ENCODE measurements around the gene EFCAB13. TPM values are rescaled to one million over a fixed set of nuclear protein-coding genes. Genes with fewer than 3 reads are reported as not detected.

Gene EFCAB13
- polyA plus RNA-seq, 2 of the 4 experiments (the other 2 are of a cell fraction) = 2.9 to 6.0 TPM

GRCh38 chr17:47358652-47359051 lies 34.9 kb downstream of the EFCAB13 start:
- POLR2A ChIA-PET = no interaction called here
- no peak overlapping the region for H3K4me3 ChIP-seq
- CTCF ChIA-PET = no interaction called here
- TF ChIP-seq TP53 (CRISPR knock-in tag; IDR thresholded peaks at IDR 0.05) (no peak), NFE2L2 (conservative IDR thresholded peaks at IDR 0.05; ENCODE audit: low read length) (no peak), MAFK (IDR thresholded peaks at IDR 0.05; ENCODE audit: partially characterized antibody) (no peak), CTCF (IDR thresholded peaks at IDR 0.05) (no peak), EHF (CRISPR knock-in tag; IDR thresholded peaks at IDR 0.05) (no peak), PHF8 (IDR thresholded peaks at IDR 0.05; ENCODE audit: borderline replicate concordance, low read depth) (no peak), E2F6 (IDR thresholded peaks at IDR 0.05; ENCODE audit: borderline replicate concordance, low read depth) (no peak), ESRRA (IDR thresholded peaks at IDR 0.05; ENCODE audit: borderline replicate concordance, low read length) (no peak), CEBPB (IDR thresholded peaks at IDR 0.05) (no peak), KDM1A (IDR thresholded peaks at IDR 0.05; ENCODE audit: low read depth) (no peak), GATA3 (IDR thresholded peaks at IDR 0.05; ENCODE audit: borderline replicate concordance) (no peak), BHLHE40 (IDR thresholded peaks at IDR 0.05; ENCODE audit: low read depth, low read length) (no peak)
- DNase-seq (ENCODE audit: low read depth in 1 of 2, low spot score in 1 of 2) (no peak), ATAC-seq (no peak), FAIRE-seq (peak; percentile 89)
- WGBS (ENCODE audit: missing lambda C conversion rate) = 81% methylated on average over 1 of the region's 1 CpG
- no peak overlapping the region for H3K27ac ChIP-seq
- no peak overlapping the region for H3K4me2 ChIP-seq
- no peaks in the 10 kb centered on the region for H3K9me3 ChIP-seq
- no peaks in the 10 kb centered on the region for H3K4me1 ChIP-seq

- CTCF ChIA-PET = interaction anchor here (0.9 to 3.6 kb wide), 2 partner anchors 134 to 253 kb away, joined by 3 to 19 read pairs; no protein-coding TSS in a partner anchor
- Histone ChIP-seq H3K4me3 (no peak overlapping the region), H3K27ac (no peak overlapping the region), H3K9me3 (no peaks in the 10 kb centered on the region), H3K4me1 (no peaks in the 10 kb centered on the region), H3K4me2 (no peak overlapping the region)
- POLR2A ChIA-PET = no interaction called here
- ATAC-seq (no peak), FAIRE-seq (no peak), DNase-seq (ENCODE audit: low read depth in 1 of 2, low spot score in 1 of 2) (no peak)
- 74% methylated on average over 2 of the region's 2 CpGs for WGBS (ENCODE audit: missing lambda C conversion rate)
- no peak for TF ChIP-seq HEYL (CRISPR knock-in tag; IDR thresholded peaks at IDR 0.05)
- no peak for TF ChIP-seq CTCF (IDR thresholded peaks at IDR 0.05)
- no peak for TF ChIP-seq BCL3 (IDR thresholded peaks at IDR 0.05)
- no peak for TF ChIP-seq CBX2 (IDR thresholded peaks at IDR 0.05; ENCODE audit: borderline replicate concordance, low read depth)
- TF ChIP-seq JUN (IDR thresholded peaks at IDR 0.05) = no peak
- no peak for TF ChIP-seq CHD2 (IDR thresholded peaks at IDR 0.05; ENCODE audit: low read length, partially characterized antibody)
- no peak for TF ChIP-seq EHMT2 (IDR thresholded peaks at IDR 0.05; ENCODE audit: low read depth)
- TF ChIP-seq MAZ (IDR thresholded peaks at IDR 0.05; ENCODE audit: borderline replicate concordance, low read depth, low read length) = no peak
- TF ChIP-seq ZFP36 (IDR thresholded peaks at IDR 0.05; ENCODE audit: borderline replicate concordance, partially characterized antibody) = no peak
- no peak for TF ChIP-seq HOXB13 (CRISPR knock-in tag; IDR thresholded peaks at IDR 0.05; ENCODE audit: low read depth)
- TF ChIP-seq TP53 (CRISPR knock-in tag; IDR thresholded peaks at IDR 0.05) = no peak
- no peak for TF ChIP-seq CBX8 (IDR thresholded peaks at IDR 0.05)
- TF ChIP-seq RFX5 (IDR thresholded peaks at IDR 0.05) = no peak
- no peak for TF ChIP-seq POLR2AphosphoS2 (conservative IDR thresholded peaks at IDR 0.05; ENCODE audit: low read length)
- no peak for TF ChIP-seq RNF2 (IDR thresholded peaks at IDR 0.05; ENCODE audit: borderline replicate concordance, low read depth)
- no peak for TF ChIP-seq ATOH8 (CRISPR knock-in tag; IDR thresholded peaks at IDR 0.05; ENCODE audit: low read depth)
These were observed 39.4 kb downstream of the EFCAB13 start for GRCh38 chr17:47363171-47363570.

Data from A549 (cell line).